ENCODE data around the gene HMGCR. TPM values are rescaled to one million over a fixed set of nuclear protein-coding genes. Genes with fewer than 3 reads are reported as not detected.

The HMGCR gene
- total and polyA plus RNA-seq, 2 donors (not counting 3 experiments of a cell fraction or from before 2014, with no cell fraction given), result 39.6 to 104 TPM

DNA sequence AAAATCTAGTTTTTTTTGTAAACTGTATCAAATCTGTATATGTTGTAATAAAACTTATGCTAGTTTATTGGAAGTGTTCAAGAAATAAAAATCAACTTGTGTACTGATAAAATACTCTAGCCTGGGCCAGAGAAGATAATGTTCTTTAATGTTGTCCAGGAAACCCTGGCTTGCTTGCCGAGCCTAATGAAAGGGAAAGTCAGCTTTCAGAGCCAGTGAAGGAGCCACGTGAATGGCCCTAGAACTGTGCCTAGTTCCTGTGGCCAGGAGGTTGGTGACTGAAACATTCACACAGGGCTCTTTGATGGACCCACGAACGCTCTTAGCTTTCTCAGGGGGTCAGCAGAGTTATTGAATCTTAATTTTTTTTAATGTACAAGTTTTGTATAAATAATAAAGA, 24.3 kb downstream of the HMGCR start:
- POLR2A ChIA-PET, result no interaction called here
- dilution Hi-C loops (cut with MboI; ENCODE audit: extremely low pct_ligation_motif_present, low sequenced_read_pairs) (no loop called here), intact Hi-C loops (cut with micrococcal nuclease) (no loop called here)

More for the DNA sequence above, 24.3 kb downstream of the HMGCR start:
- H3K9me1 ChIP-seq (replicated peaks; ENCODE audit: control insufficient read depth, extremely low read depth, insufficient read depth, low read length), result no peaks in the 10 kb centered on the region
- no peak overlapping the region for H2AFZ ChIP-seq (ENCODE audit: low read depth, low read length)
- H4K20me1 ChIP-seq (replicated peaks; ENCODE audit: control insufficient read depth, extremely low read depth, insufficient read depth, low read length), result no peaks in the 10 kb centered on the region
- H3K4me1 ChIP-seq (ENCODE audit: control insufficient read depth, extremely low read depth, insufficient read depth, low read length), result no peaks in the 10 kb centered on the region
- H3K4me3 ChIP-seq (replicated peaks in 1 of 3; ENCODE audit: insufficient read depth in 1 of 3, low read depth in 1 of 3, low read length in 3 of 3), result no peak overlapping the region
- no peak overlapping the region for H3K4me2 ChIP-seq (ENCODE audit: insufficient read depth, low read length)
- no peak overlapping the region for H3K27ac ChIP-seq (ENCODE audit: insufficient read depth, low read depth, low read length)
- FAIRE-seq, result no peak
- H3K9me3 ChIP-seq (replicated peaks; ENCODE audit: control insufficient read depth, insufficient read depth, low read length), result no peaks in the 10 kb centered on the region
- DNase-seq (ENCODE audit: low read depth, low spot score), result no peak
- peaks cover 20 to 32% of the 10 kb centered on the region in 2 experiments for H3K36me3 ChIP-seq (ENCODE audit: control insufficient read depth in 2 of 2, extremely low read depth in 1 of 2, insufficient read depth in 2 of 2, low read length in 2 of 2)
- TF ChIP-seq EZH2 (IDR thresholded peaks at IDR 0.05; ENCODE audit: borderline replicate concordance, low read depth, low read length, severe bottlenecking) (no peak), FOS (IDR thresholded peaks at IDR 0.05; ENCODE audit: borderline replicate concordance, insufficient read depth, low read length) (no peak), POLR2AphosphoS5 (IDR thresholded peaks at IDR 0.05; ENCODE audit: insufficient read depth, low read depth, low read length) (no peak), MYC (IDR thresholded peaks at IDR 0.05; ENCODE audit: low read depth, low read length) (no peak), GATA2 (IDR thresholded peaks at IDR 0.05; ENCODE audit: insufficient read depth, insufficient read length, low read depth, low read length) (no peak), POLR2A (IDR thresholded peaks at IDR 0.05; ENCODE audit: low read depth, low read length) (no peak)
- TF ChIP-seq, protein P1, sequence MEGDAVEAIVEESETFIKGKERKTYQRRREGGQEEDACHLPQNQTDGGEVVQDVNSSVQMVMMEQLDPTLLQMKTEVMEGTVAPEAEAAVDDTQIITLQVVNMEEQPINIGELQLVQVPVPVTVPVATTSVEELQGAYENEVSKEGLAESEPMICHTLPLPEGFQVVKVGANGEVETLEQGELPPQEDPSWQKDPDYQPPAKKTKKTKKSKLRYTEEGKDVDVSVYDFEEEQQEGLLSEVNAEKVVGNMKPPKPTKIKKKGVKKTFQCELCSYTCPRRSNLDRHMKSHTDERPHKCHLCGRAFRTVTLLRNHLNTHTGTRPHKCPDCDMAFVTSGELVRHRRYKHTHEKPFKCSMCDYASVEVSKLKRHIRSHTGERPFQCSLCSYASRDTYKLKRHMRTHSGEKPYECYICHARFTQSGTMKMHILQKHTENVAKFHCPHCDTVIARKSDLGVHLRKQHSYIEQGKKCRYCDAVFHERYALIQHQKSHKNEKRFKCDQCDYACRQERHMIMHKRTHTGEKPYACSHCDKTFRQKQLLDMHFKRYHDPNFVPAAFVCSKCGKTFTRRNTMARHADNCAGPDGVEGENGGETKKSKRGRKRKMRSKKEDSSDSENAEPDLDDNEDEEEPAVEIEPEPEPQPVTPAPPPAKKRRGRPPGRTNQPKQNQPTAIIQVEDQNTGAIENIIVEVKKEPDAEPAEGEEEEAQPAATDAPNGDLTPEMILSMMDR (IDR thresholded peaks at IDR 0.05; ENCODE audit: extremely low read depth in 1 of 2, insufficient read depth in 1 of 2, low read depth in 1 of 2, low read length in 2 of 2), result no peak
- CTCF ChIA-PET, result interaction anchor here (1.0 to 2.3 kb wide), 5 partner anchors 10 to 320 kb away, joined by 3 to 9 read pairs (median 4); no protein-coding TSS in a partner anchor
- H3K9ac ChIP-seq (replicated peaks; ENCODE audit: extremely low read depth, insufficient read depth, low read length), result no peak overlapping the region
- no TSS peak for BruUV-seq (replicated peaks)
- H3K27me3 ChIP-seq (ENCODE audit: control insufficient read depth in 2 of 2, insufficient read depth in 2 of 2, low read length in 2 of 2), result no peaks in the 10 kb centered on the region
- no peaks in the 10 kb centered on the region for H3K79me2 ChIP-seq (ENCODE audit: control insufficient read depth, insufficient read depth, low read length)

Measured in endothelial cell of umbilical vein (primary cell).